Liver (tissue), 9 donors: ENCODE measurements around the gene LRMDA. TPM values are rescaled to one million over a fixed set of nuclear protein-coding genes. Genes with fewer than 3 reads are reported as not detected.

ENCODE experiments used
- DNase-seq: peaks from one replicate; pipeline ENCODE4 v3.0.0-alpha.2; 2017; ENCODE audit warnings: low spot score
- H3K27ac ChIP-seq, 2 donors: one replicate each; pipeline ENCODE4 v1.7.0; 2013; ENCODE audit warnings: inconsistent platforms in 2 of 2, low read length in 2 of 2, control low read depth in 1 of 2, low read depth in 1 of 2, mild to moderate bottlenecking in 1 of 2
- H3K27me3 ChIP-seq, 4 donors: one replicate each; pipeline versions ENCODE4 v1.6.1 to v1.7.0; 2013; ENCODE audit warnings: low read length in 3 of 4, inconsistent platforms in 1 of 4, mild to moderate bottlenecking in 1 of 4, moderate library complexity in 1 of 4; ENCODE audit not compliant: control insufficient read depth in 4 of 4, insufficient read depth in 4 of 4
- H3K36me3 ChIP-seq, 4 donors: one replicate each; pipeline versions ENCODE4 v1.6.1 to v1.7.0; 2013; ENCODE audit warnings: low read length in 3 of 4, mild to moderate bottlenecking in 3 of 4, low read depth in 1 of 4, moderate library complexity in 1 of 4; ENCODE audit not compliant: control insufficient read depth in 4 of 4, insufficient read depth in 3 of 4
- H3K4me1 ChIP-seq, 4 donors: one replicate each; pipeline versions ENCODE4 v1.6.1 to v1.7.0; 2013; ENCODE audit warnings: low read length in 3 of 4, mild to moderate bottlenecking in 3 of 4, moderate library complexity in 1 of 4; ENCODE audit not compliant: control insufficient read depth in 4 of 4, insufficient read depth in 4 of 4
- H3K4me3 ChIP-seq, 3 donors: one replicate each; pipeline versions ENCODE4 v1.6.1 to v1.7.0; 2013; ENCODE audit warnings: low read length in 3 of 3, control low read depth in 1 of 3, low read depth in 1 of 3, mild to moderate bottlenecking in 1 of 3
- H3K9ac ChIP-seq, 2 donors: one replicate each; pipeline ENCODE4 v1.7.0; 2013; ENCODE audit warnings: low read length in 2 of 2, mild to moderate bottlenecking in 2 of 2, moderate library complexity in 2 of 2, control low read depth in 1 of 2, low read depth in 1 of 2
- H3K9me3 ChIP-seq, 4 donors: one replicate each; pipeline versions ENCODE4 v1.6.1 to v1.7.0; 2013; ENCODE audit warnings: low read length in 3 of 4; ENCODE audit not compliant: control insufficient read depth in 4 of 4
- FOXA1 ChIP-seq: IDR thresholded peaks from 2 replicates; pipeline ENCODE4 v1.6.1; 2016; ENCODE audit warnings: antibody characterized with exemption
- FOXA2 ChIP-seq: IDR thresholded peaks from 2 replicates; pipeline ENCODE4 v1.6.1; 2016; ENCODE audit warnings: antibody characterized with exemption
- HNF4G ChIP-seq: IDR thresholded peaks from 2 replicates; pipeline ENCODE4 v1.6.1; 2016; ENCODE audit warnings: antibody characterized with exemption
- JUND ChIP-seq, 2 donors: IDR thresholded peaks; 2 replicates each; pipeline ENCODE4 v1.6.1; 2016; ENCODE audit warnings: antibody characterized with exemption in 2 of 2
- NR2F2 ChIP-seq: IDR thresholded peaks from 2 replicates; pipeline ENCODE4 v1.6.1; 2016; ENCODE audit warnings: antibody characterized with exemption
- RAD21 ChIP-seq, 2 donors: IDR thresholded peaks; 2 replicates each; pipeline ENCODE4 v1.6.1; 2016; ENCODE audit warnings: antibody characterized with exemption in 2 of 2, mild to moderate bottlenecking in 2 of 2
- RXRA ChIP-seq, 2 donors: IDR thresholded peaks; 2 replicates each; pipeline ENCODE4 v1.6.1; 2017 to 2018; ENCODE audit warnings: antibody characterized with exemption in 2 of 2, mild to moderate bottlenecking in 1 of 2
- TAF1 ChIP-seq: conservative IDR thresholded peaks from 2 replicates; pipeline ENCODE4 v1.6.1; 2016; ENCODE audit warnings: antibody characterized with exemption, mild to moderate bottlenecking
- WGBS: extraction: QIAGEN DNeasy Blood & Tissue Kit; methylation state at CpG from one replicate; pipeline ENCODE4 v1.1.7; 2013; 5-methylcytosine and 5-hydroxymethylcytosine counted together
- polyA plus RNA-seq, 2 donors: library from polyadenylated mRNA; stranded (reverse) in 1 of 2; unstranded in 1 of 2; fragments of 200-250 nt in 1 of 2; fragments of >200 nt in 1 of 2; fragmentation: Nextera tagmentation in 1 of 2; extraction: Ambion mirVana in 1 of 2; gene quantifications; one replicate each; pipeline versions ENCODE4 v1.2.1 to v1.2.3, GENCODE V29; 2013 to 2015
- total RNA-seq, 2 donors: library from RNA; depleted of rRNA; stranded (reverse); fragments of >200 nt; gene quantifications; one replicate each; pipeline ENCODE4 v1.2.3, GENCODE V29; 2014
- TF ChIP-seq, protein P1 (sequence below): fragments of 150-350 bp; IDR thresholded peaks from 2 replicates; pipeline ENCODE4 v1.5.1; 2017; ENCODE audit warnings: improper control_type of control experiment, low read depth, low read length; ENCODE audit not compliant: missing input control
- TF ChIP-seq, protein P2 (sequence below): IDR thresholded peaks from 2 replicates; pipeline ENCODE4 v1.6.1; 2016; ENCODE audit warnings: antibody characterized with exemption
- TF ChIP-seq, protein P3 (sequence below): IDR thresholded peaks from 2 replicates; pipeline ENCODE4 v1.6.1; 2016; ENCODE audit warnings: antibody characterized with exemption, mild to moderate bottlenecking
- TF ChIP-seq, protein P4 (sequence below): IDR thresholded peaks from 2 replicates; pipeline ENCODE4 v1.6.1; 2016; ENCODE audit warnings: antibody characterized with exemption
- donor health status: healthy.
- donor health status: healthy.
- donor health status: healthy.
- donor health status: healthy.
- donor health status: healthy.

LRMDA gene
- total and polyA plus RNA-seq, 4 donors, result 7.9 to 15.8 (median 11.3) TPM

DNA sequence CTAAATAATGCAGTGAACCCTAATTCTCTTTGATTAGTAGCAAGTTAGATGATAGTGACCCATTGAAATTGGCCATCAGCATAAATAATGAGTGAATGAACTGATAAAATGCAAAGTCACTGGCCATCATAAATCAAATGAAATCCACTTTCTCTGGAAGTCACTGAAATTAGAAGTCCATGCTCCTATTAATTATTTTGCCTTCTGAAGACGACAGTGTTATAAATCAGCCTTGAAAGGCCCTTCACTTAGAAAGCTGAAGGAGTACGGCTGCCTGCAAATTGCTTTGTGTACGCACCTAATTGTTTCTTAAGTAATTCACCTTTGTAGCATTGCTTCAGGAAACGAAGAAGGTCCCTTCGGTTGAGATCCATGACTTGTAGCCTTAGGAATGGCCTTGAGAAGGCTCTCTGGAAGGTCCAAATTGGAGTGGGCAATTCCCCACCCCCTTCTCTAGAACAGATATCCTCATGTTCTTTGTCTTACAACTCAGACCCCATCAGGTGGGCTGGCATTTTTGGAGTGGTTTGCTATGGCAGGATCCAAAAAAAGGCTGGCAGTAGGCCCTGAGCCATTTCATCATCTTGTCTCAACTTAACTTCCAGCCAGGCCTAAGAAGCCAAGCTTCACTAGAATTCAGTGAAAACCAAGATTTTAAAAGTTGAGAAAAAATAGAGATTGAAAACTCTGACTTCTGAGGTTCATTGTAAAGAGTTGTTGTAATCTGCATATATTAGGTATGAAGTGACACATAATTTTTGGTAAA is 420.3 kb downstream of the LRMDA start:
- H3K27me3 ChIP-seq, result no peaks in the 10 kb centered on the region
- no peak overlapping the region for H3K27ac ChIP-seq
- H3K9ac ChIP-seq, result no peak overlapping the region
- no peak for DNase-seq
- WGBS, result 94% methylated on average over 5 of the region's 5 CpGs
- TF ChIP-seq HNF4G (no peak), RXRA (IDR thresholded peaks at IDR 0.05) (no peak)
- TF ChIP-seq, protein P1, sequence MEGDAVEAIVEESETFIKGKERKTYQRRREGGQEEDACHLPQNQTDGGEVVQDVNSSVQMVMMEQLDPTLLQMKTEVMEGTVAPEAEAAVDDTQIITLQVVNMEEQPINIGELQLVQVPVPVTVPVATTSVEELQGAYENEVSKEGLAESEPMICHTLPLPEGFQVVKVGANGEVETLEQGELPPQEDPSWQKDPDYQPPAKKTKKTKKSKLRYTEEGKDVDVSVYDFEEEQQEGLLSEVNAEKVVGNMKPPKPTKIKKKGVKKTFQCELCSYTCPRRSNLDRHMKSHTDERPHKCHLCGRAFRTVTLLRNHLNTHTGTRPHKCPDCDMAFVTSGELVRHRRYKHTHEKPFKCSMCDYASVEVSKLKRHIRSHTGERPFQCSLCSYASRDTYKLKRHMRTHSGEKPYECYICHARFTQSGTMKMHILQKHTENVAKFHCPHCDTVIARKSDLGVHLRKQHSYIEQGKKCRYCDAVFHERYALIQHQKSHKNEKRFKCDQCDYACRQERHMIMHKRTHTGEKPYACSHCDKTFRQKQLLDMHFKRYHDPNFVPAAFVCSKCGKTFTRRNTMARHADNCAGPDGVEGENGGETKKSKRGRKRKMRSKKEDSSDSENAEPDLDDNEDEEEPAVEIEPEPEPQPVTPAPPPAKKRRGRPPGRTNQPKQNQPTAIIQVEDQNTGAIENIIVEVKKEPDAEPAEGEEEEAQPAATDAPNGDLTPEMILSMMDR, result no peak
- TF ChIP-seq, protein P2, sequence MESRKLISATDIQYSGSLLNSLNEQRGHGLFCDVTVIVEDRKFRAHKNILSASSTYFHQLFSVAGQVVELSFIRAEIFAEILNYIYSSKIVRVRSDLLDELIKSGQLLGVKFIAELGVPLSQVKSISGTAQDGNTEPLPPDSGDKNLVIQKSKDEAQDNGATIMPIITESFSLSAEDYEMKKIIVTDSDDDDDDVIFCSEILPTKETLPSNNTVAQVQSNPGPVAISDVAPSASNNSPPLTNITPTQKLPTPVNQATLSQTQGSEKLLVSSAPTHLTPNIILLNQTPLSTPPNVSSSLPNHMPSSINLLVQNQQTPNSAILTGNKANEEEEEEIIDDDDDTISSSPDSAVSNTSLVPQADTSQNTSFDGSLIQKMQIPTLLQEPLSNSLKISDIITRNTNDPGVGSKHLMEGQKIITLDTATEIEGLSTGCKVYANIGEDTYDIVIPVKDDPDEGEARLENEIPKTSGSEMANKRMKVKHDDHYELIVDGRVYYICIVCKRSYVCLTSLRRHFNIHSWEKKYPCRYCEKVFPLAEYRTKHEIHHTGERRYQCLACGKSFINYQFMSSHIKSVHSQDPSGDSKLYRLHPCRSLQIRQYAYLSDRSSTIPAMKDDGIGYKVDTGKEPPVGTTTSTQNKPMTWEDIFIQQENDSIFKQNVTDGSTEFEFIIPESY, result no peak
- no peaks in the 10 kb centered on the region for H3K9me3 ChIP-seq
- no peaks in the 10 kb centered on the region for H3K4me1 ChIP-seq
- no peaks in the 10 kb centered on the region for H3K36me3 ChIP-seq
- H3K4me3 ChIP-seq, result no peak overlapping the region

DNA sequence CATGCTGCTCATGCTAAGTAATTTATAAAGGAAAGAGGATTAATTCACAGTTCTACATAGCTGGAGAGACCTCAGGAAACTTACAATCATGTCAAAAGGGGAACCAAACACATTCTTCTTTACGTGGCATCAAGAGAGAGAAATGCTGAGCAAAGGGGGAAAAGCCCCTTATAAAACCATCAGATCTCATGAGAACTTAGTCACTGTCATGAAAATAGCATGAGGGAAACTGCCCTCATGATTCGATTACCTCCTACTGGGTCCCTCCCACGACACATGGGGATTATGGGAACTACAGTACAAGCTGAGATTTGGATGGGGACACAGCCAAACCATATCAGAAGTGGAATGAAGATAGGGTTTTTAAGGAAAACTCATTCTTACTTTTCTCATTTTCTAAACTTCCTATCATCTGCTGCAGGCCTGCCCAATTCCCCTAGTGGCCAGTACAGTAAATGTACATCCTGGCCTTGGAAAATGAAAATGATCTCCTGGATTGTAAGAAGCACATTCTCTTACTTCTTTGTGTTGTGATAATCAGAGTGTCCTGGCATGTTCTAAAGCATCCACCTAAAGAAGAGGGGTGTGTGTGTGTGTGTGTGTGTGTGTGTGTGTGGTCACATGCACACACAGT is 421.5 kb downstream of the LRMDA start:
- Histone ChIP-seq H3K36me3 (no peaks in the 10 kb centered on the region), H3K27me3 (no peaks in the 10 kb centered on the region), H3K9ac (no peak overlapping the region), H3K9me3 (no peaks in the 10 kb centered on the region), H3K4me1 (no peaks in the 10 kb centered on the region), H3K27ac (no peak overlapping the region), H3K4me3 (no peak overlapping the region)
- no peak for DNase-seq
- 71% methylated on average over 3 of the region's 3 CpGs for WGBS
- TF ChIP-seq TAF1 (no peak), JUND (IDR thresholded peaks at IDR 0.05) (no peak), RAD21 (IDR thresholded peaks at IDR 0.05) (peak in 1 of 2 donors; percentile 53)

DNA sequence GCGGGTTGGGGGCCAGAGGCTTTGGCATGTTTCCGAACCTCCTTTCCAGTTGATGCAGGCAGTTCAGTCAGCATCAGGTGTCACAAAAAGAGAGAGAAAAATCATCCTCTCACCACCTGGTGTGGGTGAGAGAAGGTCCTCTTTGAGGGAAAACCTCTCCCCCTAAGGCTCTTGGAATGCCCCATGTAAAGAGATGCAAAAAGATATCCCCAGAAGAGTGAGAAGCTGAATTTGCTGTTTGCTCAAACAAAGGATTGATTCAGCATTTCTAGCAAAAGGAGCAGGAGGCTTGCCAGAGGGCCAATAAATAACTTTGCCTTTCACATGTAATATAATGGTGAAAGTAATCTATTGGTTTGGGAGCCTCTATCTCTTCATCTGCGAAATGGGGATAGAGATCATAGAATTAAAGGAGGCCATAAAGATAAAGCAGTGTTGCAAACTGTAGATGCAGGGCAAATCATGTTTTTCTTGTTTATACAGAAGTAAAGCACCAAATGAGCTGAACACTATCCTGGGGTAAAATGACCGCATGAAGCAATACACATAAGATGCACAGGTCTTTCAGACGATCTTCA is 425.9 kb downstream of the LRMDA start:
- 75% methylated on average over 5 of the region's 5 CpGs for WGBS
- Histone ChIP-seq H3K27me3 (no peaks in the 10 kb centered on the region), H3K4me1 (peaks cover 0 to 5% (median 2%) of the 10 kb centered on the region in 4 donors), H3K9me3 (no peaks in the 10 kb centered on the region), H3K27ac (no peak overlapping the region), H3K9ac (no peak overlapping the region), H3K36me3 (no peaks in the 10 kb centered on the region), H3K4me3 (no peak overlapping the region)
- DNase-seq, result no peak
- TF ChIP-seq, protein P2, result no peak
- TF ChIP-seq, protein P1, result no peak
- TF ChIP-seq RXRA (IDR thresholded peaks at IDR 0.05) (no peak), TAF1 (no peak), NR2F2 (no peak), FOXA2 (no peak), FOXA1 (no peak), JUND (IDR thresholded peaks at IDR 0.05) (no peak), RAD21 (IDR thresholded peaks at IDR 0.05) (no peak)
- TF ChIP-seq, protein P3, sequence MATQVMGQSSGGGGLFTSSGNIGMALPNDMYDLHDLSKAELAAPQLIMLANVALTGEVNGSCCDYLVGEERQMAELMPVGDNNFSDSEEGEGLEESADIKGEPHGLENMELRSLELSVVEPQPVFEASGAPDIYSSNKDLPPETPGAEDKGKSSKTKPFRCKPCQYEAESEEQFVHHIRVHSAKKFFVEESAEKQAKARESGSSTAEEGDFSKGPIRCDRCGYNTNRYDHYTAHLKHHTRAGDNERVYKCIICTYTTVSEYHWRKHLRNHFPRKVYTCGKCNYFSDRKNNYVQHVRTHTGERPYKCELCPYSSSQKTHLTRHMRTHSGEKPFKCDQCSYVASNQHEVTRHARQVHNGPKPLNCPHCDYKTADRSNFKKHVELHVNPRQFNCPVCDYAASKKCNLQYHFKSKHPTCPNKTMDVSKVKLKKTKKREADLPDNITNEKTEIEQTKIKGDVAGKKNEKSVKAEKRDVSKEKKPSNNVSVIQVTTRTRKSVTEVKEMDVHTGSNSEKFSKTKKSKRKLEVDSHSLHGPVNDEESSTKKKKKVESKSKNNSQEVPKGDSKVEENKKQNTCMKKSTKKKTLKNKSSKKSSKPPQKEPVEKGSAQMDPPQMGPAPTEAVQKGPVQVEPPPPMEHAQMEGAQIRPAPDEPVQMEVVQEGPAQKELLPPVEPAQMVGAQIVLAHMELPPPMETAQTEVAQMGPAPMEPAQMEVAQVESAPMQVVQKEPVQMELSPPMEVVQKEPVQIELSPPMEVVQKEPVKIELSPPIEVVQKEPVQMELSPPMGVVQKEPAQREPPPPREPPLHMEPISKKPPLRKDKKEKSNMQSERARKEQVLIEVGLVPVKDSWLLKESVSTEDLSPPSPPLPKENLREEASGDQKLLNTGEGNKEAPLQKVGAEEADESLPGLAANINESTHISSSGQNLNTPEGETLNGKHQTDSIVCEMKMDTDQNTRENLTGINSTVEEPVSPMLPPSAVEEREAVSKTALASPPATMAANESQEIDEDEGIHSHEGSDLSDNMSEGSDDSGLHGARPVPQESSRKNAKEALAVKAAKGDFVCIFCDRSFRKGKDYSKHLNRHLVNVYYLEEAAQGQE, result no peak
- TF ChIP-seq, protein P4, sequence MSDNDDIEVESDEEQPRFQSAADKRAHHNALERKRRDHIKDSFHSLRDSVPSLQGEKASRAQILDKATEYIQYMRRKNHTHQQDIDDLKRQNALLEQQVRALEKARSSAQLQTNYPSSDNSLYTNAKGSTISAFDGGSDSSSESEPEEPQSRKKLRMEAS, result no peak
